HK-2 (cell line): Measurements from ENCODE around the gene EDNRA.
"Not testable (repeated sequence)": the region's sequence is repeated elsewhere in the genome, so short reads cannot be mapped to it uniquely, and the experiment has no call there.

Experiments
- DNase-seq: peaks from one replicate; pipeline ENCODE4 v3.0.0-alpha.2; 2018; ENCODE audit not compliant: unreplicated experiment

EDNRA gene

DNA sequence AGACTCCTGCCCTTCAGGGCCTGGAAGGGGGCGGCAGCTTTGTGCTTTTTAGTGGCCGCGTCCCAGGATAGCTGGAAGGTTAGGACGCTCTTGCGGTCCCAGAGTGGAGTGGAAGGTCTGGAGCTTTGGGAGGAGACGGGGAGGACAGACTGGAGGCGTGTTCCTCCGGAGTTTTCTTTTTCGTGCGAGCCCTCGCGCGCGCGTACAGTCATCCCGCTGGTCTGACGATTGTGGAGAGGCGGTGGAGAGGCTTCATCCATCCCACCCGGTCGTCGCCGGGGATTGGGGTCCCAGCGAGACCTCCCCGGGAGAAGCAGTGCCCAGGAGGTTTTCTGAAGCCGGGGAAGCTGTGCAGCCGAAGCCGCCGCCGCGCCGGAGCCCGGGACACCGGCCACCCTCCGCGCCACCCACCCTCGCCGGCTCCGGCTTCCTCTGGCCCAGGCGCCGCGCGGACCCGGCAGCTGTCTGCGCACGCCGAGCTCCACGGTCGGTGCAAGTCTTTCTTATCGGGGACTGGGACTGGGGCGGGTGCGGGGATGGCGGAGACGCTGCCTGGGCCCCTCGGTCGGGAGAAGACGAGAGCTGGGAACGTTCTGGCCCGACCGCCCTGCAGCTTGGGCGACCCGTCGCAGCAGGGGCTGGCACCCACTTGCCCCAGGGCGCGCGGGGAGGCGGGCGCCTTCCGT lies at the start of gene EDNRA:
Gene EDNRA (plus strand): TSS at position 207 of the 686 bp plus-strand sequence. CDS start 4,585 bp downstream, outside the sequence.
- no peak for DNase-seq

DNA sequence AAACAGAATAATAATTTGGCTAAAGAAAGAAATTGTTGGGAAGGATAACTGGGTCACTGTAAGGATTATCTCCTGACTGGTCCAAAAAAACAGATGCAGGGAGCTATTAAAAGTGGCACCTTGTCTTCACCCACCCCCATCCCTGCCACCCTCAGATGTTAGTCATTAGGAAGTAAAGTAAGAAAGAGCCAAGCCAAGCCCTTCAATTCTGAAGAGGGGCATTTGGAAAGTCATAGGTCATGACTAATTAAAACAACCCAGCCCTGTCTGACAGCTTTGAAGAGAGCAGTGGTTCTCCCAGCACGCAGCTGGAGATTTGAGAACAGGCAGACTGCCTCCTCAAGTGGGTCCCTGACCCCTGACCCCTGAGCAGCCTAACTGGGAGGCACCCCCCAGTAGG lies 46.5 kb upstream of the EDNRA start:
- DNase-seq, result not testable (repeated sequence)

DNA sequence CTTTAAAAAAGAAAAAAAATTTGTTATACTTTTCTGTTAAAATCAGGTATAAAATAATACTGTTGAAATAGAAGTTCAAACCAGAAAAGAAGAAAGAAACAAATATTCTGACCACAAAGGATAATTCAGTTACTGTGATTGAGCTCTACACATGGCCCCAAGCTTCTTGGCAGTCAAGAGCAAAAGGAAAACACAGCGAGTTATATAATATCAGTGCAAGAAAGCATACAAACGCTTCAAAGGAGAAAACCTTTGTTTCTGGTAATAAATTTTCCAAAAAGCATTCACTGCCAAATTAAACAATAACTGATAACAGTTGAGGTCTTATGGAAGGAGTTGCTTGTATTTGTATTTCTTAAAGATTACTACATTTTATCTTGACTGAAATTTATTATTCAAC lies 40.5 kb upstream of the EDNRA start:
- no peak for DNase-seq

DNA sequence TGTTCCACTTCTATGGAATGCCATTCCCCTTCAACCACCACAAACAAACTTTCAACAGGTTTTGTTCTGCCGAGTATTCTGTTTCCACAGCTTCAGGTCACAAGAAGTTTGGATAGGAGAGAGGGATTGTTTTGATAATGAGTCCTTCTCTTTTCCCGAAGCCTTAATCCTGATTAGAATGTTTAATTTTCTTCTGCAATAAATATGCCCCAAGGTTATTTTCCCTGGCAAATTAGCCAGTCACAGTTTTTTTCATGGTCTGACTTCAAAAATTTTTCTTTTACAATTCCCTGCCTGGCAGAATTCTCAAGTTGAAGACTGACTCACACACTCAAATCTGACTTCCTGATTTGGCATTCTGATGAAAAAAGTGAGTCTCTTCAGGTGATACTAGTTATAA lies 33.1 kb upstream of the EDNRA start:
- DNase-seq, result no peak

DNA sequence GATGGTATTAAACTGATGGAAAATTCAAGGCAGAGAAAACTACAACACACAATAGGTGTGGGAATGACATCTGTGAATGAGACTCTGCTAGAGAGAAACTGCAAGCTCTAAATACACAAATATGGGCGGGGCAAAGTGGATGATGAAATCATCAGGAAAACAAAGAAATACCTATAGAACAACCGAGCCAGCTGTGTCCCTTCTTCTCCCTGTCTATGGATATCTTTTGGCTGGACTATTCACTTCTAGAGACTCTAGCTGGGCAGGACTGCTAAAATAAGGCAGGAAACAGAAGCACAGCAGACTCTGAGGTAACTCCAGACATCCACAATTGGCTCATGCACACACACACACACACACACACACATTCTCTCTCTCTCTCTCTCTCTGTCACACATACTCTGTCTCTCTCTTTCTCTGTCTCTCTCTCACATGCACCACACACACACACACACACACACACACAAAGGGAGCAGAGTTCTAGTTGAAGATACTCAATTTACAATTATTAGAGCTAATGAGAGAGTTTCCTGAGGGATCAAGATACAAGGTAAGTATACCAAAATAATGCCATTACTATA lies 27.2 kb upstream of the EDNRA start:
- no peak for DNase-seq

DNA sequence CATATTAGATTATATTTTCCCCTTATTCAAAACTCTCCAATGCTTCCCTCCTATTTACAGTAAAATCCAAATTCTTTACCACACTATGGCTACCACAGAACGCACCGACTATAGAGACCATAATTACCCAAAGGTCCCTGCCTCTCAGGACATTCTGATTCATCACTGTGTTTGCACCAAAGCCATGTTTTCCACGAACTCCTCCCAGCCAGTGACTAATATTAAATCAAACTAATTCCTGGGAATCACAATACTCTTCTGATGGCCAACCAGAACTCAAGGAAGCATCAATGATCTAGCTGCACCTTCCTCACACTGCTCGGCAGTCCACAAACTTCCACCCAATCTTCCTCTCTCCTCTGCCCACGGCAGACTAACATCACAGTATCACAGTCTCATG lies 24.2 kb upstream of the EDNRA start:
- no peak for DNase-seq

DNA sequence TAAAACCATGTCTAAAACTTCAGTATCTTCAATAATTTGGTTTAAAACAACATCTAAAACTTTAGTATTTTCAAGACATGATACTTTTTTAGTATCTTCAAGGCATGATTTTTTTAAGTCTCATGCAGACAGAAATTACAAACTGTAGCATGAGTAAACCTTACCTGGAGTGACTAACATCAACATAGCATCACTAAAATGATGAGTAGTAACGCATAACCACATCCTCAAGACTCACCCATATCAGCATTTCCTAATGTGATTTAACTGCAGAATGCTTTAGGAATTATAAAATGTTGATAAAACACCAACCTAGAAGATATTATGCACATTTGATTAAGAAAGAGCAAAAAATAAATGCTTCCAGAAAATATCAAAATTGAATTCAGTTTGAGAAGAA lies 19.7 kb upstream of the EDNRA start:
- no peak for DNase-seq

DNA sequence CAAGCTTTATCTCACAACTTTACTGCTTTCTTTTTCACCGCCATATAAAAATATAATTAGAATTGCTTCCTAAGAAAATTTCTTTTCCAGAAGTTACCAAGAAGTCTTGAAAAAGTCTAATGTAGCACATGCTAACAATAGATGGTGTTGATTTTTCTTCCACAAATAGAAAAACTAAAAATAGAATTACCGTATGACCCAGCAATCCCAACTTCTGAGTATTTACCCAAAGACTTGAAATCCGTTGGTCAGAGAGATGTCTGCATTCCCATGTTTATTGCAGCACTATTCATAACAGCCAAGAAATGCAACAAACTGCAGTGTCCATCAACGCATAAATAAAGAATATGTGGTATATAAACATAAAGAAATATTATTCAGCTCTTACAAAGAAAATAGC lies 17.8 kb upstream of the EDNRA start:
- DNase-seq, result no peak

DNA sequence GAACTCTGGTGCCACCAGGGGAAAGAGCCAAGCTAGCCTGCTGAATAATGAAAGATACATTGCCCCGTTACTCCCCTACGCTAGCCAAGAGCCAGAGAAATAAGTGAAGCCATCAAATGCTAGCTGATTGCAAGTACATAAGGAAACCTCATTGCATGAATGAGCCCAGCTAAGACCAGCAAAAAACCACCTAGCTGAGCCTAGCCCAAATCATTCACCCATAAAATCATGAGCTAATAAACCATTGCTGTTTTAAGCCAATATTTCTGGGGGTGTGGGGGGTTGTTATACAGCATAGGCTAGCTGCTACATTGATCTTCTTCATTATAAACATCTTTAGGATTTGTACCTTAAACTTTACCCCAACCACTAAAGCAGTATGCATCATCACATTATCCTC lies 15.4 kb upstream of the EDNRA start:
- no peak for DNase-seq

DNA sequence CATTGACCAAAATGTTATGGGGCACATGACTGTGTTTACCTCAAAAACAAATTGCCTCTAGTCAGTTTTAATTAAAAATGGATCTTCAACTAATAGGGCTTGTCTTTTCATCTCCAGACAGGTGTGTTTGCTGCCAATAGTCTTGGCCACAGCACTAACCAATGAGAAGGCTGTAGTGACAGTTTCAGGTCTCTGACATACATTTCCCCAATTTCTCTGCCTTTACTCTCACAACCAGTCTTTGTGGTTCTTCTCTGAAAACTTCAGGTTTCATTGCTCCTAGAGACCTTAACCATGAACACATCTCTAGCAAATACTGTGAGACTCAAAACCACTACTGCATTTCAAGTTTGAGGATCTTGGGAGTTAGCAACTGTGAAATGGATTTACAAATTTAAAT lies 3.5 kb upstream of the EDNRA start:
- DNase-seq, result no peak

DNA sequence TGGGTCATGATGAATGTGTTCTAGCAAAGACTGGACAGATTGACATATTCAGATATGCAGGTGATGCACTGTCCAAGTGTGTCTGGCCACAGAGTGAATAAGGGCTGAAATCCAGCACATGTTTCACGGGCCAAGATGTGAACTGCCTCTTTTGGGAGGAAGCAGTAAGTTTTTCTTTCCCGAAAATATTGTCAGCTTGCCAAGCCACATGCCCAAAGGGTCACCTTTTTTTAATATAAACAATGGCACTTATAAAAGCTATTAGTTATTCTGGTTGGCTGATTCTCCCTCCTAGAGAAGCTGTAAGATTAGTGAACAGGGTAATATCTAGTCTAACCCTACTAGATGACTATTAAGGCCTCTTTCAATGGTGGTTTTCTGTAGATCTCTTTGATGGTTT lies 1.5 kb upstream of the EDNRA start:
- DNase-seq, result no peak

DNA sequence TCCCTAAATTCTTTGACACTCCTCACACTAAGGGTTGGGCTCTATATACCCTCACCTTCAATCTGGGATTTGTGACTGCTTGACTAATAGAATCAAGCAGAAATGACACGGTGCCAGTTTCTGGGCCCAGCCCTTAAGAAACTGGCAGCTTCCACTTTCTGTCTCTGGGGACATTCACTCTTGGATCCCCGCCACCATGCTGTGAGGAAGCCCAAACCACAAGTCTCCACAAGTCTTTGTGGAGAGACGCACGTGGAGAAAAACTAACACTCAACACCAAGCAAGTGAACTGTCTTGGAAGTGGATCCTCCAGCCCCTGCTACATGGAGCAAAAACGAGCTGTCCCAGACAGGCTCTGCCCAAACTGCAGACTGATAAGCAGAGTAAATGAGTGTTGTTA lies 1.1 kb upstream of the EDNRA start:
- DNase-seq, result no peak

DNA sequence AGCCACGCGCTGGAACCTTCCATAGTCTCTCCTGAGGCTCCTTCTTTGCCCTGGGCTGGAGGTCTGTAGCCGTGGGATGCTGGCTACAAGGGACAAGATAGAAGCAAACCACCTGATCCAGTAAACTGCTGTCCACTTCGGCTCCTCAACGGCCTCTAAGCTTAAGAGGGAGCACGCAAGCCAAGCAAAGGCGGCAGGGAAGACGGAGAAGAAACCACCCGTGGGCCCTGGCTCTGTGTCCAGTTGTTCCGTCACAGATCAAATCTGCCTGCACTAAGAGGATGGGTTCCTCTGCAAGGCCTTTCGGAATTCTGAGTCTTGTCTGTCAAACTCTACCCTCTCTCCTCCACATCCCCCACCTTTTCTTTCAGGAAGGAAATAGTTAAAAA lies 401 bp upstream of the EDNRA start:
- no peak for DNase-seq

DNA sequence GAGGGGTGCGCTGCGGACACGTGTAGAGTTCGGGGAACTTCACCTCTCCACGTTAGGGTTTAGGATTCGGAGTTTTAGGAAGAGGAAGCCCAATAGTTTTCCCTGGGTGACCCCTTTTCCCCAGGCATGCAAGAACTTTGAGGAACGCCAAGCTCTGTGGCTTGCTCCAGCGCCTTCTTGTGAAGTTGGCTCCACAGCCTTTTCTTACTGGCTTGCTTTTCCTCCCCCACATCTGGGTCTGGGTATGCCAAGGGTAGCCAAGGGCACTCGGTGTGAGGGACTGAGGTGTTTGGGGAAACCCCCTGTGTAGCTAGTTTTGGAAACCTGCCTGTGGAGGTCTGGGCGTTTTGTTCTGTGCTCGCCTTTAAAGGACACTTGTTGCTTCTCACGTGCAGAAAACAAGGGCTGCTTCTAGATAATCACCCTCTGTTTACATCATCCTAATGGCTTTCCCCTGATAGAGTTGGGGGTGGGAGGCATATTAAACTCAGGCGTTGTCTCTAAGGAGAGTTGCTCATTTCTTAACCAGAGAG lies 746 bp downstream of the EDNRA start:
- no peak for DNase-seq

DNA sequence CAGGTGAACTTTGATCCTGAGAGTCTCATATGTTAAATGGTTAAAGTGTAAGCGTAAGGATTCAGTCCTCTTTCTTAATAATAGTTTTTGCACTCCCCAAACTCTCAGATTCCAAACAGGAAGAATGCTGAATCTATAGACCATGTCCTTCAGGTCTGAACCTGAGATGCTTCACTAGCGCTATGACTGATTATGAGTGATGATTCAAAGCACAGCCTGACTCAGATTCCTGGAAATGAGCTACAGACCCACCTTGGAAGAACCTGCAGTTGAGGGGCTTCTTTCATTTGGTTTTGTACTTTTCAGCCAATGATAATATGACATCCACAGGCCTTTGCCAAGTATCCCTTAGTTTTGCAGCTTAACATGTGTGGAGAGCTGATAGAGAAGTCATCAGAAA lies 1.4 kb downstream of the EDNRA start:
- no peak for DNase-seq

DNA sequence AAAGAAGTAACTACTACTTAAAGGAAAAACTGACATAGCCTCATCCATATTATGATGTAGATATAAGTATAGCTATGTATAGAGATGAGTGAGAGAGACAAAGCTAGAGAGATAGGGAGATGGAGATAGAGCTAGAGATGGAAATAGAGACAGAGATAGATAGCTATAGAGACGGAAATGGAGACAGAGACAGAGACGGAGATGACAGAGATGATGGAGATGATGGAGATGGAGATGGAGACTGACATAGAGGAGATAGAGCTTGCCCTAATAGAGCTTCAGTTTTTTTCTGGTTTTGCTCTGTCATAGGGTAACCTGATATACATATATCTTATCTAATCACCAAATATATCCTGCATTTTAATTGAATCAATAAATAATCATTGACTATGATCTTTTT lies 4.3 kb downstream of the EDNRA start:
- DNase-seq, result no peak

DNA sequence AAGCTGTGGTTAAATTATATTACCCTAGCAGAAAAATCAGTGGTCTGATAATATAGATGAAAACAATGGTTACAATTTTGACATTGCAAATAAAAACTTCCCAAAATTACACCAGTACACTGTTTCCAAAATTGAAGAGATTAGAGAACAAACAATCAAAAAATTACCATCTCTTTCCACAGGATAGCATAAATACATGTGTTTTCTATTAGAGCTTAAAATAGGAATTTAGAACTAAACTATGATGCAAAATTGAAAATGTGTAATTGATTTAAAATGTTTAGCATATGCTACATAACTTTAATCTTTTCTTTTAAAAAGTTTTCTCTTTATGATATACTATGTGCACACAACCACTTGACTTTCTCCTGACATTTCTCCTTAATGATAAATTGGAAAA lies 6.7 kb downstream of the EDNRA start:
- DNase-seq, result no peak

DNA sequence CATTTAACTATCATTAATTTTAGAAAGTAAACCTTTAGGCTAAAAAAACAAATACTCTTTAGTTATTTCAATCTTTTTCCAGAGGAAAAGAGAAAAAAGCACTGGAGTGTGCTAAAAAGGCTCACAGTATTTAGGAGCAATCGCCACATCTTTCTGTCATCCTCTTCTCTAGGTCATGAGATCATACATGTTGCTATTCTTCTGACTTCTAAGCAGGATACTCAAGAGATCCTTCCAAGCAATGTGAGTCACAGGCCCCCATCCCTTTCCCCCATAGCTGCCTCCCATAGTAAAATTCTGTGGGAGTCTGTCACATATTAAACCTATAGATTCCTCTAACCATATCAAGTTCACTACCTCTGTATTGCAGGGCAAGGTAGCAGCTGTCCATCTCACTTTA lies 7.7 kb downstream of the EDNRA start:
- no peak for DNase-seq

DNA sequence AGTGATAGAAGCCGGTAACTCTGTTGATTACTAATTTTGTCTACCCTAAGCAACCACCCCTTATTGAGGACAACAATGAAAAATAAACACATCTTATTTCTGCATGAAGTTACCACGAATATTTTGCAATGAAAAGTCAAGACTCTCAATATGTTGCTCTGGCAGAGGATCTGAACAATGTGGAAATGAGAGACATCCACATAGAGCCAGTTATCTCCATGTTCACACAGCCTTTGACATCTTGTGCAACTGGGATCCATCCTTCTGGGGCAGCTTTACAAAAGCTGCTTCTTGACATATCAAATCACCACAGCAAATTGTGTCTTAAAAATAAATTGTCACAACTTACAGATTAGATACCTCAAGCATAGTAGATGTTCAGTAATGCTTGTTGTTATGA lies 10.2 kb downstream of the EDNRA start:
- no peak for DNase-seq

DNA sequence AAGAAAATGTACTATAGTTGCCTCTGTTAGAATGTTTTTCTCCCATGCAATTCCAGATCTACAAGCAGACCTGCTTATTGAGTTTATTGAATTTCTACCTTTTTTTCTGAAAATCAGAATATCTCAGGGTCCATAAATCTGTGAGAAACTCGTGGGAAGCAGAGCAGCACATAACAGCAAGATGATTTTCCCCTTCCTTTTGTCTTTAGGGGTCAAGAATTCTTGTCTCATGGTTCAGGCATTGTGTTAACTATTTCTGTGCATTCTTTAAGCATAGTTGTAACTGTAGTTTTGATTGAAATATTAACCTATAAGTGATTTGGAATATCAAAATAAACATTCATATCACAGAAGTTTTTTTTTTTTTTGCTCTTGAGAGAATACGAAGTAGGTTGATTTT lies 11.4 kb downstream of the EDNRA start:
- DNase-seq, result no peak

DNA sequence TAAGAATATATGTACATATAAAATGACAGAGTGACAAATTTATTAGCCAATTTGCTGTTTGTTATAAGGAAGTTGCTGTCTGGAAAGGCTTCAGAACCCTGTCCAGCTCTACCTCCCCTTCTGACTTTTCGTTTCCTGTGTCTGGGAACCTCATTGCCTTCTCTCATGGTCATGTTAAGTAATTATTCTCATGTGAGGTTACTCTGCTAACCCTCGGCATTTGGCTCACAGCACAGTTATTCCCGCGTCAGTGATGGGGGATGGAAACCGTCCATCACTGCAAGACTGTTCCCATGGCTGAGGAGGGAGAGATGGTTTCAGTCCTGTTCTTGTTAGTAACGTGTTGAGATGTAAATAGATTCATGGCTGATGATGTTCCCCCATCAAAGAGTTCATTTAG lies 11.9 kb downstream of the EDNRA start:
- no peak for DNase-seq

DNA sequence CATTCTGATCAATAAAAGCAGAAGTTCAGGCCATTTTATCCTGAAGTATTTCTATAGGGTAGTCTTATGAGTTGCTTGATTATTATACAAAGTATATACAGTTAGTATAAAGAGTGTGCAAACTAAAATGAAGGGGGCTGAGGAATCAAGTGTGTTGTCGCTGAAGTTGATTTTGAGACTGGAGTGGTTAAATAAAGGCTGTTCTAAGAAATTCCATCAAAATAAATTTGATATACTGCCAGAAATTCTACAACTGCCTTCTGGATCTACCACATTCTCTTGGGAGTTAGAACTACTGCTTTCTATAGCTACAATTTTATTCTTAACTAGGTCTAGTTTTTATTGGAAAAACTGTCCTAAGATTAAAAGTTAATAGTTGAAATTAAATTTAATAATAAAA lies 12.4 kb downstream of the EDNRA start:
- no peak for DNase-seq

DNA sequence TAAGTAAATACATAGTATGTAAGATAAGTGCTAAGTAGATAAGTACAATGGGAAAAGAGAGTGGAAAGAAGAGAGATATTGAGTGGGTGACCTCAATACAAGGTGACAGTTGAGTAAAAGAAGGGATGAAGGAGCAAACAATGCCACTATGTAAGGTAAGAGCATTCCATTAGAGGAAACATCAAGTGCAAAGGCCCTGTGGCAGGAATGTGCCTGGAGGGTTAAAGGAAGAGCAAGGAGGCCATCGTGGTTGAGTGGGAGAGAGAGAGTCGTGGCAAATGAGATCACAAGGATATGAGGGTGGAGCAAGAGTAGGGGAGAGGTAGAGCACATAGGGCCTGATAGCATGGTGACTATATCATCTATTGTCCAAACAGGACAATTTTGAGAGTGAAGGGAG lies 13.4 kb downstream of the EDNRA start:
- DNase-seq, result no peak

DNA sequence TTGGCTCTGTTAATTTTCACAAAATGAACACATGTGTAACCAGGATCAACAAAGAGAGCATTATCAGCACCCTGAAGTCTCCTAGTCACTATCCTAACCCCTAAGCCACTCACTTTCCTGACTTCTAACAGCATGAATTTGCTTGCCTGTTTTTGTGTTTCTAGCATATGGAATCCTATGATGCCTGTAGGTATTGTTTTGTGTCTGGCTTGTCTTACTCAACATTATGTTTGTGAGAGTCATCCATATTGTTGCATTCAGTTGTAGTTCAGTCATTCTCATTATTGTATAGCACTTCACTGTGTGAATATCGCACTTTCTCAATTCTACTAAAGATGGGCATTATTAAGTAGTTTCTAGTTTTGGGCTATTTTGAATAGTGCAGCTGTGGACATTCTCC lies 15.6 kb downstream of the EDNRA start:
- DNase-seq, result no peak
